HCT116 (cell line): ENCODE data around the gene PDE4B.

Experiments
- CTCF ChIP-seq, 3 experiments: fragments of 200-600 bp in 1 of 3; sonication (generic) in 1 of 3; IDR thresholded peaks in 2 of 3; conservative IDR thresholded peaks in 1 of 3; 2 replicates each; pipeline ENCODE4 v1.5.1; 2012 to 2017; ENCODE audit warnings: low read depth in 2 of 3, low read length in 2 of 3, antibody characterized with exemption in 1 of 3, borderline replicate concordance in 1 of 3, control low read depth in 1 of 3, mild to moderate bottlenecking in 1 of 3, mixed read lengths in 1 of 3, mixed run types in 1 of 3, moderate library complexity in 1 of 3; ENCODE audit not compliant: insufficient read depth in 1 of 3
- POLR2A ChIP-seq: IDR thresholded peaks from 2 replicates; pipeline ENCODE4 v1.7.0; 2011; ENCODE audit warnings: borderline replicate concordance; ENCODE audit not compliant: insufficient read depth, insufficient read length; ENCODE audit errors: extremely low read depth
- YY1 ChIP-seq: IDR thresholded peaks from 2 replicates; pipeline ENCODE4 v1.6.1; 2011; ENCODE audit warnings: low read length, low read depth, moderate library complexity, mild to moderate bottlenecking; ENCODE audit not compliant: insufficient replicate concordance; ENCODE audit errors: extremely low read depth

- TF ChIP-seq POLR2A (no peak), YY1 (no peak), CTCF (IDR thresholded peaks at IDR 0.05 in 2 of 3, conservative IDR thresholded peaks at IDR 0.05 in 1 of 3; ENCODE audit: borderline replicate concordance in 1 of 3, insufficient read depth in 1 of 3, low read depth in 2 of 3, low read length in 2 of 3) (no peak)
Measured at GRCh38 chr1:66244429-66244828, 451.7 kb downstream of the PDE4B start.
